Measurements from ENCODE around the gene RYR2.

GRCh38 chr1:237681210-237681609 is 639.2 kb downstream of the RYR2 start:
- TF ChIP-seq POLR2A (IDR thresholded peaks at IDR 0.05) (no peak), CTCF (IDR thresholded peaks at IDR 0.05) (no peak)
